IPS-NIHi7 (cell line): ENCODE results near the gene MMAB.

Source experiments
- DNase-seq: peaks from one replicate; pipeline ENCODE4 v3.0.0; 2012; ENCODE audit warnings: mixed read lengths; ENCODE audit errors: extremely low spot score

The MMAB gene

GRCh38 chr12:109573029-109573913 lies at the start of gene MMAB, which contains the start of gene MVK:
TSS of gene MMAB (minus strand) at chr12:109573504. CDS start at chr12:109573480, 24 bp downstream.
TSS of gene MVK (plus strand) at chr12:109573794. CDS start at chr12:109574823, 1,029 bp downstream.
- DNase-seq = peak; percentile 100

- peak; percentile 48 for DNase-seq
Measured at GRCh38 chr12:109621901-109622364, 48.6 kb upstream of the MMAB start.

GRCh38 chr12:109621211-109621694 lies 47.9 kb upstream of the MMAB start:
- DNase-seq = no peak

- DNase-seq = no peak
Measured at GRCh38 chr12:109619002-109619604, 45.8 kb upstream of the MMAB start.

- DNase-seq = no peak
Measured at GRCh38 chr12:109618082-109618481, 44.8 kb upstream of the MMAB start.

- no peak for DNase-seq
Measured at GRCh38 chr12:109617491-109617890, 44.2 kb upstream of the MMAB start.

GRCh38 chr12:109615556-109616229 lies 42.4 kb upstream of the MMAB start:
- DNase-seq = no peak

GRCh38 chr12:109613649-109614455 lies 40.5 kb upstream of the MMAB start:
- no peak for DNase-seq

GRCh38 chr12:109612975-109613502 lies 39.7 kb upstream of the MMAB start:
- DNase-seq = peak; percentile 48

- DNase-seq = no peak
Measured at GRCh38 chr12:109612003-109612402, 38.7 kb upstream of the MMAB start.

GRCh38 chr12:109611223-109611622 lies 37.9 kb upstream of the MMAB start:
- DNase-seq = no peak

- no peak for DNase-seq
Measured at GRCh38 chr12:109610523-109610922, 37.2 kb upstream of the MMAB start.

GRCh38 chr12:109609342-109609741 lies 36.0 kb upstream of the MMAB start:
- no peak for DNase-seq

- DNase-seq = no peak
Measured at GRCh38 chr12:109608793-109609192, 35.5 kb upstream of the MMAB start.

- DNase-seq = no peak
Measured at GRCh38 chr12:109608270-109608669, 35.0 kb upstream of the MMAB start.

GRCh38 chr12:109607618-109608017 lies 34.3 kb upstream of the MMAB start:
- DNase-seq = no peak

GRCh38 chr12:109606320-109607028 lies 33.2 kb upstream of the MMAB start:
- peak; percentile 48 for DNase-seq

- DNase-seq = no peak
Measured at GRCh38 chr12:109605599-109606228, 32.4 kb upstream of the MMAB start.

GRCh38 chr12:109605016-109605415 lies 31.7 kb upstream of the MMAB start:
- DNase-seq = no peak

GRCh38 chr12:109604132-109604585 lies 30.9 kb upstream of the MMAB start:
- DNase-seq = no peak
